ENCODE data around the gene PLPPR1.

PLPPR1 gene

DNA sequence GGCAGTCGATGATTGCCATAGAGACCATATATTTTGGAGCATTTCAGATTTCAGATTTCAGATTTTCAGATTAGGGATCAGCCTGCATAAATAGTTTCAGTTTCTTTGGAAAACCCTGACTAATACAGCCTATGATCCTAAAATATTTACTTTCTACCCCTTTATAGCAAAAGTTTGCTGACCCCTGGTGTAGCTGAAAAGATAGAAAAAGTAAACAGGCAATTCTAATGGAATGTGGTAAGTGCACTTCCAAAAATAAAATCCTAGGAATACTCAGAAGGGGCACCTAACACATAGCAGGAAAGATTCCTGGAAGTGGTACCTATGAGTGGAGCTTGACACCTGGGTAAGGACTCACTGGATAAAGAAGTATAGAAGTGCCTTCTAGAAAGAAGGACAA lies 321.8 kb downstream of the PLPPR1 start:
- DNase-seq (ENCODE audit: low read depth) = no peak

DNA sequence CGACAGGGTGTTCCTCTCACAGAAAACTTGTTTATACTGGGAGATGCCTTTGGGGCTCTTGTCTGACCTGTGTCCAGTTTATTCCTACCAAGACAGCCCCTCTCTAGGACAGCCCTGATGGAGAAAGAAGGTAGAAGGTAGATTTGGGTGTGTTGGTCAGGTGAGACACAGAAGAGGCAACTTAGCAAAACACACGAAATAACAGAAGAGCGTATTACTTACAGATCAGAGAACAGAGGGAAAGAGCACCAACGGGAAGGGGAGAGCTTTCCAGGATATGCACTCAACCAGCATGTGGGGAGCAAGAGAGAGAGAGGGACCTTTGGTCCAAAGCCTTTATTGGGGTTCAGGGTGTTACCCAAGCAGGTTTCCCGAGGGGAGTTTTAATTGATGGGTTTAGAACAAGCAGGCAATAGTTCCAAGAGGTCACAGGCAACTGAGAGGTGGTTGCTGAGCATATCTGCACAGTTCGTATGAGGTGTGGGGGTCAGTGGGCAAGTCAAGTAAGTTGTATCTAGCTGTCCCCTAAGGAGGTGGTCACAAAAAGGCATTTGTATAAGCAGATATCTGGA lies 324.5 kb downstream of the PLPPR1 start:
- no peak for DNase-seq (ENCODE audit: low read depth)

- no peak for DNase-seq (ENCODE audit: low read depth)
Observed at GRCh38 chr9:101353683-101354082, 325.2 kb downstream of the PLPPR1 start.

DNA sequence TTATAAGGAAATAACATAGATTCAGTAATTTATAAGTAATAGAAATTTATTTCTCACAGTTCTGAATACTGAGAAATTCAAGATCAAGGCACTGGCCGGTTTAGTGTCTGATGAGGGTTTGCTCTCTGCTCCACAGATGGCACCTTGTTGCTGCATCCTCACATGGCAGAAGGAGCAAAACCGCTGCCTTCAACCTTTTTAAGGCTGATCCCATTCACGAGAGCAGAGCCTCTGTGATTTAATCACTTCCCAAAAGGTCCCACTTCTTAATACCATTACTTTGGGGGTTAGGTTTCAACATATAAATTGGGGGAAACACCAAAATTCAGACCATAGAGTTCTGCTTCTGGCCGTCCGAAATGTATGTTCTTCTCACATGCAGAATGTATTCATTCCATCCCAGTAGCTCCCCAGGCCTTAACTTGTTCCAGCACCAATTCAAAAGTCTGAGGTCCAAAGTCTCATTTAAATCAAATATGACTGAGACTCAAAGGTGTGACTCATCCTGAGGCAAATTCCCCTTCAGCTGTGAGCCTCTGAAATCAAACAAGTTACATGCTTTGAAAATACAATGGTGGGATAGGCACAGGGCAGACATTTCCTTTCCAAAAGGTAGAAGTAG lies 325.7 kb downstream of the PLPPR1 start:
- DNase-seq (ENCODE audit: low read depth) = no peak

- DNase-seq (ENCODE audit: low read depth) = no peak
Observed at GRCh38 chr9:101354765-101355708, 326.5 kb downstream of the PLPPR1 start.

GRCh38 chr9:101356619-101357018 lies 328.1 kb downstream of the PLPPR1 start:
- no peak for DNase-seq (ENCODE audit: low read depth)

- no peak for DNase-seq (ENCODE audit: low read depth)
Observed at GRCh38 chr9:101359679-101360078, 331.2 kb downstream of the PLPPR1 start.

DNA sequence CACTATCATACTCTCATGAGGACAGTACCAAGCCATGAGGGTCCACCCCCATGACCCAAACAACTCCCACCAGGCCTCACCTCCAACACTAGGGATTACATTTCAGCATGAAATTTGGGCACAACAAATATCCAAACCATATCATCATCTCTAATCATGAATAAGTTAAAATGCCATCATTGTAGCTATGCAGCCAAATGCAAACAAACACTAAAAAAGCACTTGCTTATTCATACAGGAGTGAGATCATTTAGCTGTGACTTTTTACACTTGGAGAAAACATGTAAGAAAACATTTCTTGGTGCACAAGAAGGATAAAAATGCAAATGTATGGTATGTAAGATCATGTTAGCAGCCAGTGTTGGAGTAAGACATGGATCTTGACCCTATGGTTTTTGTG lies 332.1 kb downstream of the PLPPR1 start:
- no peak for DNase-seq (ENCODE audit: low read depth)

DNA sequence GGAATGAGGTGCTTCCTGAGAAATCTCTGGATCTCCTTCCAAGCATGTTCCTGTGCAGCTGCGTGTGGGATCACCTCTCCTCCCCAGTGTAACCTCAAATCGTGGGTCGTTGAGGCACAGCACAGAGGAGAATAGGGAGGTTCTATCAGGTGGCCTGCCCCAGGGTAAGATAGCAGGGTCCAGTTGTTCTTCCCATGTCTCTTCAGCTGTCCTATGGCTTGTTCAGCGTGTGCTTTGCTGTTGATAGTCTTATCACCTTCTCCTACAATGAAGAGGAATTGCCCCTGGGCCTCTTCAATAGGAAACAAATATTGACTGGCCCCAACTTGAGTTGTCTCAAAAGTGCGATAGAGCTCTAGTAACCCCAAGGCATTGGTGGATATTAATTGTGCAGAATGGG lies 333.9 kb downstream of the PLPPR1 start:
- no peak for DNase-seq (ENCODE audit: low read depth)

DNA sequence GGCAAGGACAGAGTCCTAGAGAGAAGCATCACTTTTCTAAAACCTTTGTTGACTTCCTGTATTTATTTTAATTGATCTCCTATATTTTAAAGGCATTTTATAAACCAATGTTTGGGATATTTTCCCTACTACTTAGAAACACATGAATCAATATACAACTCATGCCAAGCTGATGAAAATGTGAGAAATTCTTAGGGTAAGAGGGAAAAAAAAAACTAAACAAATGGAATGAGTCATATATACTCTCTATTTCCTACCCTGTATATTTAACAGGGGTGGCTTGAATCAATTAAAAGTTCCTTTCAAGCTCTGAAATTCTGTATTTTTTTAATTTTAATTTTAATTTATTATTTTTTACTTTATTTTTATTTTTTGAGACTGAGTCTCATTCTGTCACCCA lies 336.7 kb downstream of the PLPPR1 start:
- DNase-seq (ENCODE audit: low read depth) = no peak

DNA sequence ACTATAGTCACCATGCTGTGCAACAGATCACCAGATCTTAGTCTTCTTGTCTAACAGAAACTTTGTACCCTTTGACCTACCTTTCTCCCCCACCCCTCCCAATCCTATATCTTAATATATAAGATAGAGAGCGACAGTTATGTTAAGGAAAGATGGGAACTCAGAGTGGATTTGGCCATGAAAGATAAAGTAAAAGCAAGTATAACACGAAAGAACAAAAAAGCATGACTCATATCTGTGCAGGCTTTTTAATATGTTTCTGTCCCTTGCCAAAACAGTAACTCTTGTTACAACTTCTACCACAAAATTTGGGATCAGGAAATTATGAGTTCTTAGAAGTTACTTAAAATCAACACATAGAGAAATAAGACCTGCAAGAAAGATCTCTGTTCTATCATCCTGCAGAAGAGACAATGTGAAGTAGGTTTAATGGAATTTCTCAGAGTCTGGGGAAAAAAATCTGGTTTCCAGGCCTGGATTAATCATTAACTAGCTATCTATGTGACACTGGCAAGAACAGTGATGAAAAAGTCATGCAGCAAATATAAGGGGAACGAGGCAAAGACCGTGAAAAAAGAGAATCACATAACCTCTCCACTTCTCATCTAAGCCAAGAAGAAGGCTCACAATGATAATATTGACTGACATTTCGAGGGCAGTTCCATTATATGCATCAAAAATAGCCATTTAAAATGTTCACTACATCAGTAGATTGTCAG lies 337.7 kb downstream of the PLPPR1 start:
- no peak for DNase-seq (ENCODE audit: low read depth)

DNA sequence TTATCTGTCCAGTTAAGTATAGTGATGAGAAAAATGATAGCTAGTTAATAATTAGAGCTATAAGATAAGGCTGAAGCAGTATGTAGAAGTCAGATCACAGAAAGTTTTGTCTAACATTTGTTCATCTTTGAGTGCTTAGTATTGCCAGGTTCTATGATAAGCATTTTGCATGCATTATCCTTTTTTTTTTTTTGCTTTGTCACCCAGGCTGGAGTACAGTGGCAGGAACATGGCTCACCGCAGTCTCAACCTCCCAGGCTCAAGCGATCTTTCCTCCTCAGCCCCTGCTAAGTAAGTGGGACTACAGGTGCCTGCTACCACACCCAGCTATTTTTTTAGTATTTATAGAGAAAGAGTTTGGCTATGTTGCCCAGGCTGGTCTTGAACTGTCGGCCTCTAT lies 338.8 kb downstream of the PLPPR1 start:
- no peak for DNase-seq (ENCODE audit: low read depth)

- DNase-seq (ENCODE audit: low read depth) = no peak
Observed at GRCh38 chr9:101369286-101369685, 340.8 kb downstream of the PLPPR1 start.

DNA sequence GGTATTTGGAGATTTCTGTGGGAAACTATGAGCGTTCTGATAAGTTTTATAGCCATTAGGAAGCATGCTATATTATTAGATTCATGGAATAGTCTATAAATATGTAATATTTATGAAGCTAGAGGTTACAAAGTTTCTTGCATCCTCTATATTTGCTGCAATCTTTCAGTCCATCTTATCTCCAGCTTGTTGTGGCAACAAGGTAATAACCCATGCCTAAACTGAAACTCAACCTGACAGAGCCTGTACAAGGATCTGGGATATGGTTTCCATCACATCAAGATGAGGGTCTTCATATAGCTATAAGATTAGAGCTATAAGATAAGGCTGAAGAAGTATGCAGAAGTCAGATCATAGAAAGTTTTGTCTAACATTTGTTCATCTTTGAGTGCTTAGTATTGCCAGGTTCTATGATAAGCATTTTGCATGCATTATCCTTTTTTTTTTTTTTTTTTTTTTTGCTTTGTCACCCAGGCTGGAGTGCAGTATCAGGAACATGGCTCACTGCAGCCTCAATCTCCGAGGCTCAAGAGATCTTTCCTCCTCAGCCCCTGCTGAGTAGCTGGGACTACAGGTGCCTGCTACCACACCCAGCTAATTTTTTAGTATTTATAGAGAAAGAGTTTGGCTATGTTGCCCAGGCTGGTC lies 341.5 kb downstream of the PLPPR1 start:
- DNase-seq (ENCODE audit: low read depth) = no peak

DNA sequence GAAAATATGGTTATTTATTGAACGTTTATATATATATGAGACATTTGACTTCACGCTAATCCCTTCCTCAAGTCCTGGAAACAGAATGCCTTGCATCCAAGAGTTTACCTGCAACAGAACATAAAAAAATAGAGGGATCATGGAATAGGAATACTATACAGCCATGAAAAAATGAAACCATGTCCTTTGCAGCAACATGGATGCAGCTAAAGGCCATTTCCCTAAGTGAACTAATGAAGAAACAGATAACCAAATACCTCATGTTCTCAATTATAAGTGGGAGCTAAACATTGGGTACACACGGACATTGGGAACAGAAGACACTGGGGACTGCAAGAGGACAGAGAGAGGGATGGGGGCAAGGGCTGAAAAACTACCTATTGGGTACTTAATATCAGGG lies 343.3 kb downstream of the PLPPR1 start:
- no peak for DNase-seq (ENCODE audit: low read depth)

GRCh38 chr9:101372327-101373118 lies 344.0 kb downstream of the PLPPR1 start:
- no peak for DNase-seq (ENCODE audit: low read depth)

All from activated T-cell treated with anti-CD3 and anti-CD28 coated beads for 48 hours (primary cell).